22Rv1 (cell line): ENCODE measurements around the gene UVRAG.

Source experiments
- ZFX ChIP-seq: fragments of 450-650 bp; IDR thresholded peaks from 2 replicates; pipeline ENCODE4 v1.6.1; 2017; ENCODE audit warnings: antibody characterized with exemption, borderline replicate concordance
- TF ChIP-seq, protein P1 (sequence below): fragments of 450-650 bp; IDR thresholded peaks from 2 replicates; pipeline ENCODE4 v1.5.1; 2017; ENCODE audit warnings: mild to moderate bottlenecking

GRCh38 chr11:76156971-76157427, 342.0 kb downstream of the UVRAG start:
- TF ChIP-seq, protein P1, sequence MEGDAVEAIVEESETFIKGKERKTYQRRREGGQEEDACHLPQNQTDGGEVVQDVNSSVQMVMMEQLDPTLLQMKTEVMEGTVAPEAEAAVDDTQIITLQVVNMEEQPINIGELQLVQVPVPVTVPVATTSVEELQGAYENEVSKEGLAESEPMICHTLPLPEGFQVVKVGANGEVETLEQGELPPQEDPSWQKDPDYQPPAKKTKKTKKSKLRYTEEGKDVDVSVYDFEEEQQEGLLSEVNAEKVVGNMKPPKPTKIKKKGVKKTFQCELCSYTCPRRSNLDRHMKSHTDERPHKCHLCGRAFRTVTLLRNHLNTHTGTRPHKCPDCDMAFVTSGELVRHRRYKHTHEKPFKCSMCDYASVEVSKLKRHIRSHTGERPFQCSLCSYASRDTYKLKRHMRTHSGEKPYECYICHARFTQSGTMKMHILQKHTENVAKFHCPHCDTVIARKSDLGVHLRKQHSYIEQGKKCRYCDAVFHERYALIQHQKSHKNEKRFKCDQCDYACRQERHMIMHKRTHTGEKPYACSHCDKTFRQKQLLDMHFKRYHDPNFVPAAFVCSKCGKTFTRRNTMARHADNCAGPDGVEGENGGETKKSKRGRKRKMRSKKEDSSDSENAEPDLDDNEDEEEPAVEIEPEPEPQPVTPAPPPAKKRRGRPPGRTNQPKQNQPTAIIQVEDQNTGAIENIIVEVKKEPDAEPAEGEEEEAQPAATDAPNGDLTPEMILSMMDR, result no peak
- TF ChIP-seq ZFX, result no peak
